CD4-positive, alpha-beta T cell treated with Interleukin-10 for 1 hour (primary cell): ENCODE results near the gene CDV3.
A peak's percentile ranks its signal among the peaks of the same experiment; 100 is the strongest.

Experiments
- DNase-seq: peaks from one replicate; pipeline ENCODE4 v3.0.0-alpha.2; 2020

Gene CDV3

DNA sequence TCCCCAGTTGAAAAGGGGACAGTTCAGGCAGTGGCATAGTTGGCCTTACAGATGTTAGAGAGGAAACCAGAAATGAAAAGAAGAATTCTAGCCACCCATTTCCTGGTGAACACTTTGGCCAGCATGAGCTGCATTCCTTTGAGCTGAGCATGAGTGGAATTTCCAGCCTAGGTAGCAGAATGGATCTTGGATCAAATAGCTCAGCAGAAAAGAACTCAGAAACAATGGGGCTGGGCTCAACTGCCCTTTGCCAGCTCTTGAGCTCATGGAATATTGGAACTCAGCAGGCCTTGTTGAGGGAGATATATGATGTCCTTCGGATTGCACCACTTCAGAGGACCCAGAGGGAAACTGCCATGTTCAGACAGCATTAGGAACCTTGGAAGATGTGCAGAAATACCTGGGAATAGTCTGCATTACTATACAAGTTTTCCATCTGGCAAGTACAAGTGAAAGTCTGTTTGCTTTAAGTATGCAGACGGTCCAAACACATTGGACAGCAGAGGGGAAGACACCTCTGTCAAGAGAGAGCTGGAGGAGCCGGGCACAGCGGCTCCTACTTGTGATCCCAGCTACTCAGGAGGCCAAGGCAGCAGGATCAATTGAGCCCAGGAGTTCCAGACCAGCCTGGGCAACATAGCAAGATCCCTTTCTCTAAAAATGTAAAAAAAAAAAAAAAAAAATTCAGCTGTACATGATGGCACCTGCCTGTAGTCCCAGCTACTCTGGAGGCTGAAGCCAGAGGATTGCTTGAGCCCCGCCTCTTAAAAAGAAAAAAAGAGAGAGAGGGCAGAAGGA, 3.1 kb upstream of the CDV3 start:
- DNase-seq = no peak

DNA sequence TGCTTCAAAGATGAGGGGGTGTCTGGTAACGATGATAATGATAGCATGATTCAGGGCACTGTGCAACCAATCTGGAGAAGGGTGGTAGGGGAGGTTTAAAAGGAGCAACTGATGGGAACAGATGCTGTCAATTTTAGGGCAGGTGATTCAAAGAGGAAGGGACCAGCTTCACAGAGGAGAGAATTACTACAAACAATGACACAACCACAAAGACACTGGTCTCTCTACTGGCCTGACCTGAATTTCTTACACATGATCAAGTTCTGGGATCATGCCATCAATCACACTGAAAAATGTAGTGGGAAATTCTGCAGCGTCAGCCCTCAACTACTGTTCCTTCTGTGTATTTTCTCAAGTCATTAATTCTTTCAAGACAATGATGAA, 2.6 kb upstream of the CDV3 start:
- no peak for DNase-seq

DNA sequence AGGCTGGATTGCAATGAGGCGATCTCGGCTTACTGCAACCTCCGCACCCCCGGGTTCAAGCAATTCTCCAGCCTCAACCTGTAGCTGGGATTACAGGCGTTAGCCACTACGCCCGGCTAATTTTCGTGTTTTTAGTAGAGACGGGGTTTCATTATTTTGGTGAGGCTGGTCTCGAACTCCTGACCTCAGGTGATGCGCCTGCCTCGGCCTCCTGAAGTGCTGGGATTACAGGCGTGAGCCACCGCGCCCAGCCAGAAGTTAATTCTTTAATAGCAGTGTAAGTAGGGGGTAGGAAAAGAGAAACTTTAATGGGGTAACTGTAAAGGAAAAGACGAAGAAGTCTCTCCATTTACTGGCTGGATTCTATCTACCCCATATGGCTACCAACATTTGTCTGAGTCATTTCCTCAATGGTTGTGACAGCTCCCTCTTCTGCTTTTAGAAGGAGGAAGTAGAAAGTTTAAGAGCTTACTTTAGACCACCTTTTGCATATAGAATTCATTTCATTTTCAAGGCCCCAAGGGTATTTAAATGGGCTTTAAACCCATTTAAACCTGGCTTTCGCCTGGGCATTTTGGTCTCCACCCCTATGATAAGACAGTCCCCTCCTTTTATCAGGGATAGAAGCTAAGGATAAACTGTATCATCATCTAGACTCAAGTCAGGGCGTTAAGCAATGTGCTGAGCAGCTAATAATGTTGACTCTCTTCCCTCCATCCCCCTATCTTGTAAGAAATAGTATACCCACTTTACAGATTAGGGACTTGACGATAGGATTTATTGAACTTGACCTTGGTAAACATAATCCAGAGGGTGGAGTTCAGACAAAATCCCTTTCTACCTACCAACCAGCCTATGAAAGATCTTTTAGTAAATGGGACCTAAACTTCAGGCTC, 1.1 kb upstream of the CDV3 start:
- peak; percentile 52 for DNase-seq

DNA sequence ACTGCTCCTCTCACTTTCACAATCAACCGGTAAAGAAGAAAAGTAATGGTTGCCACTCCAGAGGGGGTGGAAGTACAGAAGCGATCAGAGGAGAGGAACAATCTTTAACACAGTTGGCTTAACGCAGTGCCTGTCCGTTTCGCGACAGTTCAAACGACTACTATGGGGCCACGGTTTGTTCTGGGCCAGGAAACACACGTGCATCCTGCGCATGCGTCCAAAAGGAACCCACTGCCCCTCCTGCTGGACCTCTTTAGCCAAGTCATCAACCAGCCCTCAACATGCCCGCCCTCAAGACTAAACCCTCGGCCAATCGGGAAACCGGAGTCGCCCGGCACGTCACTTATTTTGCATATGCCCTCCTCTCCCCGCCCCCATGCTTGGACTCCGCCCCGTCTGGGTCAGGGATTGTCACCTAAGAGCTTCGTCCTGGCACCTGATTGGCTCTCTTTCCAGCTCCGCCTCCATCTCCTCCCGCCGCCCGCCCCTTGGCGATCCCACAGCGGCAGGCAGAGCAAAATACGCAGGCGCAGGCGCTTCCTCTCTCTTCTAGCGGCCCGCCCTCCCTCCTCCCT, 345 bp upstream of the CDV3 start:
- peak; percentile 100 for DNase-seq

DNA sequence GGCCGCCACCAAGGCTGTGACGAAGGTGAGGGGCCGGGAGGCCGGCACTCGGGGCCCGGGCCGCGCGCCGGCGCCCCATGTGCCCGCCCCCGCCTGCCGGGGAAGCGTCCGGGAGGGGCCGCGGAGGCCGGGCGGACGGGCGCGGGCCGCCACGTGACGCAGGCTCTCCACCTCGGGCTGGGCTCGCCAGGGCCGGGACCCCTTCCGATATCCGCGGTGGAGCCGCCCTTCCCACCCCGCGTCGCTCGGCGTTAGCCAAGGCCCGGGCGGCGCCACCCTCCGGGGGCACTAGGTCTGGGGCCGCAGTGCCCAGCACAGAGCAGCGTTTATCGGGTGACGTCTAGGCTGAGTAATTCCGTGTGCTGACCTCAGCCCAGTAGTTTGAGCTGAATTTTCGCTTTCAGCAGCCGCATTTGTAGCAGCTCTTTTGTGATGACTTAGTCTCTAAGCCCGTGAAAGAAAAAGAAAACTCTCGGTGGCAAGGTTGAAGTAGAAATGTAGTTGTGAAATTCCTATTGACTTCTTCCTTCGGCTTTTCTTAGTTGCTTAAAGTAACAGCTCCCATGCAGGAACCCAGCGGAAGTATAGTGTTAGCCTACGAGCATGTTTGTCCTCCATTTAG, 885 bp downstream of the CDV3 start:
- DNase-seq = peak; percentile 76

DNA sequence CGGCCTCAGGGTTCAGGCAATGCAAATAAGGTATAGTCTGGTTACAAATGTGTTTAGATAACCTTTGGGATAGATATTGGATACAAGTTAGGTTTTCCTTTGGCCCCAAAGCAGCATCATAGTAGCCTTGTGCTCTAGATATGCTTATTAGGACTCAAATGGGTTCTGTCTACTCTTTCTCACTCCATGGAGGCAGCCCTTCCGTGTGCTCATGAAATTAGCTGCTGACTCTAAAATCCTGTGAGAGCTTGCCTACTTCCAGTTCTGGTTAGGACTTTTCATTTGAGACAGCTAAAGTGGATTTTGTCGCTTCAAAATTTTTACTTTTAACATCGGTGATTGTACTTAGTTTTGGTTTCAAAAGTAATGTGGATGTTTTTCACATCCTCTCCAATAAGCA, 1.6 kb downstream of the CDV3 start:
- DNase-seq = peak; percentile 20

DNA sequence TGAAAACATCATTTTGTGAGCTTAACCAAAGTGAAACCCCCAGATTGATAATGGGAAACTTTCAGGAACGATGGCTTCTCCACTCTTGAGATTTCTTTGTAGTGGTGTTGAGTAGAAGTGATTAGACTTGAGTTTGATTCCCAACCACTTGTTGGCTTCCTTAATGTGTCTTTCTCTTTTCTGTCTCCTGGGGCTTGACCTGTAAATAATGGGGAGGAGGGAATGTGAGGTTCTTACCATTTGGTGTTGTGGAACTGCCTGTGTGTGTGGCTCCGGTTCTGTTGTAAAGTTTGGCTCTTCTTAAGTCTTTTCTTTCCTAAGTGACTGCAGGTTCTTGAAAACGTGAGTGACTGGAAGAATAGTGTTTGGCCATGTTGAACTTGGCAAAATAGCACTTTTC, 2.7 kb downstream of the CDV3 start:
- no peak for DNase-seq

GRCh38 chr3:133578548-133579191, 5.2 kb downstream of the CDV3 start:
- peak; percentile 32 for DNase-seq

DNA sequence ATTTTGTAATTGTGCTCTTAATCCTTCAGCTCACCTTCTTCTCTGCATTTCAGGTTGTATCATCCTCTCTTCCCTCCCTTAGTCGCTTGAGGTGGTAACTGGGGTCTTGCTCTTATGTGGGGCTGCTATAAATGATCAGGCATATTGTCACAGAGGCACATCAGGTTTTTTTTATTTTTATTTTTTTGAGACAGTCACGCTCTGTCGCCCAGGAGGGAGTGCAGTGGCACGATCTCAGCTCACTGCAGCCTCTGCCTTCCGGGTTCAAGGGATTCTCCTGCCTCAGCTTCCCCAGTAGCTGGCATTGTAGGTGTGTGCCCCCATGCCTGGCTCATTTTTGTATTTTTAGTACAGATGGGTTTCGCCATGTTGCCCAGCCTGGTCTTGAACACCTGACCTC, 9.9 kb downstream of the CDV3 start:
- DNase-seq = no peak

DNA sequence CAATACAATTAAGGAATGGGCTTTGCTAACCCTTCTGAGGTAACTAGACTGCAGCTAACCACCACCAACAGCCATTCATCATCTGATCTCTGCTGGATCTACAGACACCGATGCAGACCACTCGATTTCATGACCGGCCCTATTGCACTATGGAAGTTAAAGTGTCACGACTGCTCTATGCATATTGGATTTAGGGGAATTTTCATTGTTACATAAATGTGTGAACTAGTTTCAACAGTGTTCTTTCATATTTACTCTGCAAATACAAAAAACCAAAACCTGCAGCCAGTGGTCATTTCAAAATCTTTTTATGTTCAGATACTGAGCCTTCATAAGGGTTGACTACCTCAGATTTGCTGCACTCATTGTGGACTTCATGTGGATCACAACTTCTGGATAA, 14.5 kb downstream of the CDV3 start:
- DNase-seq = no peak

DNA sequence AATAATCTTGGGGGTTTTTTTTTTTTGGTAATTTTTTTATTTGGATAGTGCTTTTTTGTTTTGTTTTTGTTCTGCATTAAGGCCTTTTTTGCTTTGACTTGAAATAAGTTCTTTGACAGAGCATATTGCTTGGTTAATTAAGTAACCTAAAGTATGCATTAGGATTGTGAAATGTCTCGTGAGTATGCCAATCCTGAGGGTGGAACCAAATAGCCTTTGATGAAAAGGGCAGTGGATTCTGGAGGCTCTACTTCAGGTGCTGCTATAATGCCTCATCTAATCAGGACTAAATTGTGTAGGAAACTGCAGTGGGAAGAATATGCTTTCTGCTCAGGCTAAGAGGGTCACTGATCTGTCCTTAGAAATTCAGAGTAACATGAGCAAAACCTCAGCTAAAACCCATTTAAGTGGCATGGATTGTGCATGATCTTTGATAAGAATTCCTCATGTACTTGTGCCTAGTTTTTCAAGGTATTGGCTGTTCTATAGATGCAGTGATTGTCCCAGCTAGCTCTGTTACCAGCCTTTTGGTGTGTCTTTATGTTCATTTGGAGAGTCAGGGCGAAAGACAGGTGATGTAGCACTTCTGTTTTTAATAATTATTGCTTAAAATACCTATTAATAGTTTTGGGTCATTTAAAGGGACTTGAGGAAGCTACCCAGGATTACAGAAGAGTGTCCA, 15.4 kb downstream of the CDV3 start:
- DNase-seq = no peak

- DNase-seq = no peak
Measured at GRCh38 chr3:133589503-133589902, 16.0 kb downstream of the CDV3 start.

DNA sequence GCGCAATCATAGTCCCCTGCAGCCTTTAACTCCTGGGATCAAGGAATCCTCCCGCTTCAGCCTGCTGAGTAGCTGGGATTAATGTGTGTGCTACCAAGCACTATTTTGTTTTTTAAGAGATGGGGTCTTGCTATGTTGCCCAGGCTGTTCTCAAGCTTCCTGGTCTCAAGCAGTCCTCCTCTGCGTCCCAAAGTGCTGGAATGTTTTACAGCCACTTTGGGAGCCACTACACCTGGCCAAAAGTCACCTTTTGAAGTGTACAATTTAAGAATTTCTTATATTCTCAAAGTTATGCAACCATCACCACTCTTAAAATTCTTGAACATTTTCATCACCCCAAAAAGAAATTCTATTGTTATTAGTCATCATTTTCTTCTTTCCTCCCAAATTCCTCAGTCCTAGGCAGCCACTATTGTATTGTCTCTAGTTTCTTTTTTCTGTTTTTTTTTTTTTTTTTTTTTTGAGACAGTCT, 17.8 kb downstream of the CDV3 start:
- no peak for DNase-seq

DNA sequence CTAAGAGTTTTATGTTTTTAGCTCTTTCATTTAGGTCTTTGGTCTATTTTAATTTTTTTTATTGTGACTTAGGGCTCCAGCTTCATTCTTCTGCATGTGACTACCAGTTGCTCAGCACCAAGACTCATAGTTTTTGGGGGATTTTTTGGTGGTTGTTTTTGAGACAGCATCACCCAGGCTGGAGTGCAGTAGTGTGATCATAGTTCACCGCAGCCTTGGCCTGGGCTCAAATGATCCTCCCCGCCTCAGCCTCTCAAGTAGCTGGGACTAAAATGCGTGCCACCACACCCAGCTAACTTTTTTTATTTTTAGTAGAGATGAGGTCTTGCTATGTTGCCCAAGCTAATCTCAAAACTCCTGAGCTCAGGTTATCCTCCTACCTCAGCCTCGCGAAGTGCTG, 19.4 kb downstream of the CDV3 start:
- DNase-seq = peak; percentile 24

- no peak for DNase-seq
Measured at GRCh38 chr3:133593243-133593642, 19.8 kb downstream of the CDV3 start.

GRCh38 chr3:133595341-133595740, 21.9 kb downstream of the CDV3 start:
- DNase-seq = no peak

GRCh38 chr3:133598405-133598804, 24.9 kb downstream of the CDV3 start:
- DNase-seq = no peak

DNA sequence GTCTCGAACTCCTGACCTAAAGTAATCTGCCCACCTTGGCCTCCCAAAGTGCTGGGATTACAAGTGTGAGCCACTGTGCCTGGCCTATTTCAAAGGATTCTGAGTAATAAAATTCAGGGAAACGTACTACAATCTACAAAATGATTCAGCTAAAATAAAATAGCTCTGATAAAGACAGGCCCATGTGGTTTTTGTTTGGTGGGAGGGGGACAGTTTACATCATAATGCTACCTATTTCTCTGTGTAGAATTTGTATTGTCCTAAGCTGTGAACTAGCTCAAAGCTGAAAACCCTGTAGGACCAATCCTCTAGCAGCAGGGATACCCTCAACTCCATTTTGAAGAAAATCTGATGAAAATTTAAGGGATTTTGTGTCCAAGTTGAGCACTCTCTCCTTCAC, 25.8 kb downstream of the CDV3 start:
- no peak for DNase-seq

- DNase-seq = no peak
Measured at GRCh38 chr3:133600572-133601081, 27.1 kb downstream of the CDV3 start.

DNA sequence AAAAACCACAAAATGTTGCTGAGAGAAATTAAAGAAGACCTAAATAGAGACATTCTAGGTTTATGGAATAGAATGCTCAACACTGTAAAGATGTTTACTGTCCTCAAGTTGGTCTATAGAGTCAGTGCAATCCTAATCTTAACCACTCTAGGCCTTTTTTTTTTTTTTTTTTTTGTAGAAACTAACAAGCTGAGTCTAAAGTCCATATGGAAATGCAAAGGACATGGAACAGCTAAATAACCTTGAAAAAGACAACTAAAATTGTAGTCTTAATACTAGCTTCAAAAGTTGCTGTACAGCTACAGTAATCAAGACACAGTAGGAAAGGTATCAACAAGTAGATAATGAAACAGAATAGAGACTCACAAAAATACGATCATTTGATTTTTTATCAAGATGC, 32.9 kb downstream of the CDV3 start:
- DNase-seq = no peak

- DNase-seq = no peak
Measured at GRCh38 chr3:133606902-133607301, 33.4 kb downstream of the CDV3 start.

DNA sequence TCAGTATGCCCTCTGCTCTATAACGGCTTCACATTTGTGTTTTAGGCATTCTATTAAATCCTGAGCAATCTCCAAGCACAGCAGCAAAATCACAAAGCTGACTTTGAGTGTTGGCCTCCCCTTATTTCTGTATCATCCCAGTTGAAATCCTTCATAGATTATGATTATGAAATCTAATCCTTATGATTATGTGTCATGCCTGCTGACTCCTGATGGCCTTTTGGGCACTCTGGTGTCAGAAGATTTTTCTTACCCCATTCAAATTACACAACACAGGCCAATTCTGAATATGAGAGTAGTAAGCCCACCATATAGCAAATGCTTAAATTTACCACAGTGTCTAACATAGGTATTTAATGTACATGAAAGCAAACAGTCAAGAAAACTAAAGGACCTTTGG, 34.3 kb downstream of the CDV3 start:
- no peak for DNase-seq
